Keratinocyte (primary cell): ENCODE measurements around the gene KIR3DL1. TPM values are rescaled to one million over a fixed set of nuclear protein-coding genes. Genes with fewer than 3 reads are reported as not detected.
"Not testable (repeated sequence)": the region's sequence is repeated elsewhere in the genome, so short reads cannot be mapped to it uniquely, and the experiment has no call there.

Source experiments
- DNase-seq: peaks from one replicate; pipeline ENCODE4 v3.0.0-alpha.2; 2011; ENCODE audit warnings: low read depth, missing footprints, low spot score
- FAIRE-seq: peaks from 2 replicates; lab custom pipeline; 2011; peaks lifted over from hg19 to GRCh38; lab: Jason Lieb, UNC
- H2AFZ ChIP-seq: 2 replicates; pipeline ENCODE4 v1.6.0; 2012; ENCODE audit warnings: low read length, control low read depth, inconsistent platforms; ENCODE audit not compliant: control insufficient read depth
- H3K27ac ChIP-seq: 2 replicates; pipeline ENCODE4 v1.5.1; 2011; ENCODE audit warnings: low read length; ENCODE audit not compliant: control insufficient read depth, insufficient read depth
- H3K27me3 ChIP-seq: 3 replicates; pipeline ENCODE4 v1.6.0; 2011; ENCODE audit warnings: low read length; ENCODE audit not compliant: control insufficient read depth, insufficient read depth; ENCODE audit errors: extremely low read depth
- H3K36me3 ChIP-seq, 2 experiments: 2 replicates in 1 of 2; 3 replicates in 1 of 2; pipeline ENCODE4 v1.5.1; 2011; ENCODE audit warnings: low read length in 2 of 2, mild to moderate bottlenecking in 1 of 2; ENCODE audit not compliant: control insufficient read depth in 2 of 2, insufficient read depth in 2 of 2; ENCODE audit errors: extremely low read depth in 1 of 2
- H3K4me1 ChIP-seq: 3 replicates; pipeline ENCODE4 v1.5.1; 2011; ENCODE audit warnings: low read length; ENCODE audit not compliant: control insufficient read depth, insufficient read depth; ENCODE audit errors: extremely low read depth
- H3K4me2 ChIP-seq: 3 replicates; pipeline ENCODE4 v1.6.0; 2011; ENCODE audit warnings: low read depth, low read length; ENCODE audit not compliant: control insufficient read depth, insufficient read depth; ENCODE audit errors: extremely low read depth
- H3K4me3 ChIP-seq, 3 experiments: fragments of 200-600 bp in 1 of 3; sonication (generic) in 1 of 3; 2 replicates in 2 of 3; 3 replicates in 1 of 3; pipeline ENCODE4 v1.5.1; 2011 to 2016; ENCODE audit warnings: low read length in 3 of 3, mild to moderate bottlenecking in 3 of 3, control low read depth in 2 of 3, inconsistent platforms in 1 of 3, low read depth in 1 of 3, mixed read lengths in 1 of 3, mixed run types in 1 of 3, moderate library complexity in 1 of 3; ENCODE audit not compliant: control insufficient read depth in 2 of 3, insufficient read depth in 2 of 3; ENCODE audit errors: extremely low read depth in 1 of 3
- H3K79me2 ChIP-seq: 2 replicates; pipeline ENCODE4 v1.6.0; 2012; ENCODE audit warnings: low read length; ENCODE audit not compliant: control insufficient read depth, insufficient read depth
- H3K9ac ChIP-seq: 3 replicates; pipeline ENCODE4 v1.6.0; 2011; ENCODE audit warnings: low read length; ENCODE audit not compliant: control insufficient read depth, insufficient read depth; ENCODE audit errors: extremely low read depth
- H3K9me1 ChIP-seq: 3 replicates; pipeline ENCODE4 v1.6.0; 2011; ENCODE audit warnings: low read length; ENCODE audit not compliant: control insufficient read depth, insufficient read depth; ENCODE audit errors: extremely low read depth
- H3K9me3 ChIP-seq: 2 replicates; pipeline ENCODE4 v1.5.1; 2012; ENCODE audit warnings: low read depth, low read length; ENCODE audit not compliant: control insufficient read depth
- H4K20me1 ChIP-seq: 3 replicates; pipeline ENCODE4 v1.6.0; 2011; ENCODE audit warnings: low read length; ENCODE audit not compliant: control insufficient read depth, insufficient read depth; ENCODE audit errors: extremely low read depth
- dilution Hi-C: fragments of 300-500 bp; cut with MboI; formaldehyde crosslinking; loops from one replicate; pipeline ENCODE4 v1.7.0; 2020; ENCODE audit warnings: low sequenced_read_pairs; ENCODE audit not compliant: extremely low pct_ligation_motif_present
- polyA plus RNA-seq, 5 experiments: library from polyadenylated mRNA; depleted of rRNA in 3 of 5; stranded (reverse) in 3 of 5; stranded (forward) in 1 of 5; unstranded in 1 of 5; fragments of >200 nt; gene quantifications; 1 replicate in 1 of 5; 2 replicates in 3 of 5; 3 replicates in 1 of 5; pipeline versions ENCODE4 v1.2.1 to v1.2.3, GENCODE V29; 2011 to 2012; ENCODE audit warnings: missing spikeins in 2 of 5, low read depth in 1 of 5, low replicate concordance in 1 of 5

The KIR3DL1 gene
- polyA plus RNA-seq, 1 donor (not counting 4 experiments of a cell fraction or from before 2014, with no cell fraction given) = not detected

DNA sequence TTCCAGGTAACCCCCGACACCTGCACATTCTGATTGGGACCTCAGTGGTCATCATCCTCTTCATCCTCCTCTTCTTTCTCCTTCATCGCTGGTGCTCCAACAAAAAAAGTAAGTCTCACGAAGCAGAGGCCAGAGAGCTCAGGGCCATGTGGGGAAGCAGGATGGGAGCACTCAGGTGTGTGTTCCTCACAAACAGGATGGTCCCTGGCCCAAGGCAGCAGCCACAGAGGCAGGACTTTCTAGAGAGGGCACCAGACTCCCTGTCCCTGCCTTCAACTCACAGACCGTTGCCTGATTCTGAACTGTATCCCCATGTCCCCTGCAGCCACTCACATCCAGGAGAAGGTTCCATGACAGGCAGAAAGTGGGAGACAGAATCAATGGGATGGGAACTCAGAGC lies 33.4 kb upstream of the KIR3DL1 start:
- dilution Hi-C loops, FAIRE-seq, H3K27me3 ChIP-seq, H3K9ac ChIP-seq, H3K4me1 ChIP-seq, H3K9me1 ChIP-seq, H2AFZ ChIP-seq, H3K27ac ChIP-seq, H3K36me3 ChIP-seq, H3K4me2 ChIP-seq, H3K79me2 ChIP-seq, DNase-seq, H3K4me3 ChIP-seq, H4K20me1 ChIP-seq: not testable (repeated sequence)
- peaks cover 10% of the 10 kb centered on the region for H3K9me3 ChIP-seq

- dilution Hi-C loops, H3K27ac ChIP-seq, H4K20me1 ChIP-seq, H3K79me2 ChIP-seq, H3K9ac ChIP-seq, H3K36me3 ChIP-seq, H3K27me3 ChIP-seq, H2AFZ ChIP-seq, FAIRE-seq, H3K4me3 ChIP-seq, DNase-seq, H3K4me1 ChIP-seq, H3K4me2 ChIP-seq, H3K9me1 ChIP-seq: not testable (repeated sequence)
- H3K9me3 ChIP-seq = peaks cover 12% of the 10 kb centered on the region
Measured at GRCh38 chr19:54786091-54786723, 30.1 kb upstream of the KIR3DL1 start.

GRCh38 chr19:54788154-54788553 lies 28.1 kb upstream of the KIR3DL1 start:
- H3K79me2 ChIP-seq, H3K27ac ChIP-seq, H3K9ac ChIP-seq, H2AFZ ChIP-seq, DNase-seq, H4K20me1 ChIP-seq, H3K4me3 ChIP-seq, H3K27me3 ChIP-seq, H3K9me1 ChIP-seq, dilution Hi-C loops, FAIRE-seq, H3K4me1 ChIP-seq, H3K36me3 ChIP-seq, H3K4me2 ChIP-seq: not testable (repeated sequence)
- peaks cover 14% of the 10 kb centered on the region for H3K9me3 ChIP-seq
